ENCODE results near the gene CFAP52. TPM values are rescaled to one million over a fixed set of nuclear protein-coding genes. Genes with fewer than 3 reads are reported as not detected.

The CFAP52 gene
- total RNA-seq, 2 donors from 2014 or later = 1.7 TPM; not detected in 1

DNA sequence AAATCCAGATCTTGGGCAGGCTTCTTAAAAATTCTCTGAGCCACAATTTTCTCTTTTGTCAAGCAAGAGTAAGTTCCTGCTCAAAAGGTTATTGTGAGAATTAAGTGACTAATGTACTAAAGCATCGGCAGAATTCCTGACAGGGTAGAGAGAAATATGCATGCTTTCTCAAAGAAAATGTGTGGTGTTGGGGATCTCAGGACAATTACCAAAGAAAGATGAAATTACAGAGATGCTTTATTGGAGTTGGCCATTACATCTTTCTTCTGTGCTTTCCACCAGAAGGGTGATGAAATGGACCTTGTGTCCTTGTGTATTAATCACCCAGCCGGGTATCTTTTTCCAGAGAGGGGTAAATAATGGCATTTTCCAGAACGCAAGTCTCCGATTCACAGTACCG, 67.2 kb downstream of the CFAP52 start:
- DNase-seq (ENCODE audit: low spot score) = no peak
- Histone ChIP-seq H3K27ac (no peak overlapping the region), H3K36me3 (no peaks in the 10 kb centered on the region), H3K4me3 (no peak overlapping the region), H3K9me3 (no peaks in the 10 kb centered on the region), H3K27me3 (replicated peaks; ENCODE audit: insufficient read depth) (no peaks in the 10 kb centered on the region), H3K4me1 (replicated peaks) (no peaks in the 10 kb centered on the region)
- TF ChIP-seq, protein P1, sequence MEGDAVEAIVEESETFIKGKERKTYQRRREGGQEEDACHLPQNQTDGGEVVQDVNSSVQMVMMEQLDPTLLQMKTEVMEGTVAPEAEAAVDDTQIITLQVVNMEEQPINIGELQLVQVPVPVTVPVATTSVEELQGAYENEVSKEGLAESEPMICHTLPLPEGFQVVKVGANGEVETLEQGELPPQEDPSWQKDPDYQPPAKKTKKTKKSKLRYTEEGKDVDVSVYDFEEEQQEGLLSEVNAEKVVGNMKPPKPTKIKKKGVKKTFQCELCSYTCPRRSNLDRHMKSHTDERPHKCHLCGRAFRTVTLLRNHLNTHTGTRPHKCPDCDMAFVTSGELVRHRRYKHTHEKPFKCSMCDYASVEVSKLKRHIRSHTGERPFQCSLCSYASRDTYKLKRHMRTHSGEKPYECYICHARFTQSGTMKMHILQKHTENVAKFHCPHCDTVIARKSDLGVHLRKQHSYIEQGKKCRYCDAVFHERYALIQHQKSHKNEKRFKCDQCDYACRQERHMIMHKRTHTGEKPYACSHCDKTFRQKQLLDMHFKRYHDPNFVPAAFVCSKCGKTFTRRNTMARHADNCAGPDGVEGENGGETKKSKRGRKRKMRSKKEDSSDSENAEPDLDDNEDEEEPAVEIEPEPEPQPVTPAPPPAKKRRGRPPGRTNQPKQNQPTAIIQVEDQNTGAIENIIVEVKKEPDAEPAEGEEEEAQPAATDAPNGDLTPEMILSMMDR (IDR thresholded peaks at IDR 0.05) = no peak
- TF ChIP-seq POLR2AphosphoS5 (IDR thresholded peaks at IDR 0.05) (no peak), POLR2A (IDR thresholded peaks at IDR 0.05) (no peak)
- 94% methylated on average over 5 of the region's 5 CpGs for WGBS
- intact Hi-C loops (cut with DNase I) = no loop called here

DNA sequence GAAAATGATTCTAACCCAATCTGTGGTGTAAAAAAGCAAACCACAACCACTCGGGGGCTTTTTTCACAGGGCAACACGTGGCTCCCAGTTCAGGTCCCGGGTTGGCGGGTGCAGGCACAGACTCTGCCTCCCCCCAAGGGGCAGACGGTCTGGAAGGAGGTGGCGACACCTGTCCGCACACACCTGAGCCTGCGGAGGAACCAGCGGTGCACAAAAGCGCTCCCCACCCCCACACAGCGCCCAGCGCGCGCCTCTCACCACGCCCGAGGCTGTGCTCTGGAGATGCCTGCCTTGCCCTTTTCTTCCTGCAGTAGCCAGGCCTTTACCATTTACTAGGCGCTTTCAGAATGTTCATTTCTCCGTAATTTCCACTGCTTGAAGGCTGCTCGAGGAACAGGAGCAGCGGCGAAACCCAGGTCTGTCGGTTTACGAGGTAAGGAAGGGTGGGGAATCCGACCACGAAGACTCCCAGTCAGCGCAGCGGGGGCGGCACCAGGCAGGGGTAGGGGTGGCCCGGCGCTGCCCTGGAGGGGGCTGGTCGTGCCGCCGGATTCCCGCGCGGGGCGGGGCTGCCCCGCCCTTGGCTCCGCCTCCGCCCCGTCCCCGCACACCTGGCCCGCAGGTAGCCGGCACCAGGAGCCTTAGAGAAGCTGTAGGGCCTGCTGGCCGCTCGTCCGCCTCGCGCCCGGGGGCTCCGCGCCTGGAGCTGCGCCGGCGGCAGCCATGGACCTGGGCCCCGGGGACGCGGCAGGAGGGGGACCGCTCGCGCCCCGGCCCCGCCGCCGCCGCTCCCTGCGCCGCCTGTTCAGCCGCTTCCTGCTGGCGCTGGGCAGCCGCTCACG, 68.7 kb downstream of the CFAP52 start, which contains the start of gene USP43:
TSS of gene USP43 (plus strand) at position 608 of the 842 bp plus-strand sequence. CDS start at position 724, 116 bp downstream.
- TF ChIP-seq POLR2A (IDR thresholded peaks at IDR 0.05) (peak; percentile 65), POLR2AphosphoS5 (IDR thresholded peaks at IDR 0.05) (peak; percentile 27)
- TF ChIP-seq, protein P1 (IDR thresholded peaks at IDR 0.05) = no peak
- Histone ChIP-seq H3K9me3 (no peaks in the 10 kb centered on the region), H3K4me1 (replicated peaks) (no peaks in the 10 kb centered on the region), H3K4me3 (peak within 1 kb of the TSS; percentile 73 to 86), H3K27me3 (replicated peaks; ENCODE audit: insufficient read depth) (no peaks in the 10 kb centered on the region), H3K27ac (peak within 1 kb of the TSS; percentile 85 to 89), H3K36me3 (no peaks in the 10 kb centered on the region)
- DNase-seq (ENCODE audit: low spot score) = peak; percentile 59
- under 1% methylated on average over 61 of the region's 72 CpGs for WGBS
- intact Hi-C loops (cut with DNase I) = no loop called here

DNA sequence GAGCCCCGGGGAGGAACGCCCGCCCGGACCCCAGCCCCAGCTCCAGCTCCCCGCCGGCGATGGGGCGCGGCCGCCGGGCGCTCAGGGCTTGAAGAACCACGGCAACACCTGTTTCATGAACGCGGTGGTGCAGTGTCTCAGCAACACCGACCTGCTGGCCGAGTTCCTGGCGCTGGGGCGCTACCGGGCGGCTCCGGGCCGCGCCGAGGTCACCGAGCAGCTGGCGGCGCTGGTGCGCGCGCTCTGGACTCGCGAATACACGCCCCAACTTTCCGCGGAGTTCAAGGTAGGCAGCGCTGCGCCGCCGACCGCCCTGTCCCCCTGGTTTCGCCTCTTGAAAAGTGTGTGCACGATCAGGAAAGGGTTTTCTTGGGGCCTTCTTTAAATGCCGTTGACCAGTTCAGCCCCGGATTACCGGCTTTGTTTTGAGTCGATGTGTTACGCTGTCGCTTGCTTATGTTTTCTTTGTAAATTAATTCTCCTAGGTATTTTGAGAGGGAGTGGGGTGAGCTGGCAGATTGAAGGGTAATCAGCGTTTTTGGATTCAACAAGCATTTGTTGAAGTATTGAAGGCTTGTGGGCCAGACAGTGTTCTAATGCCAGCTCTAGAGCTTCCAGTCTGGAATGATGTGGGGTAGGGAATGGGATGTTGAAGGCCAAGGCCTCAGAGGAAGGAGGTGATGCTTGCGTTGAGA, 69.6 kb downstream of the CFAP52 start:
- Histone ChIP-seq H3K36me3 (no peaks in the 10 kb centered on the region), H3K9me3 (no peaks in the 10 kb centered on the region), H3K27ac (peak overlapping the region; percentile 85 to 89), H3K4me1 (replicated peaks) (no peaks in the 10 kb centered on the region), H3K4me3 (peak overlapping the region; percentile 73 to 86), H3K27me3 (replicated peaks; ENCODE audit: insufficient read depth) (no peaks in the 10 kb centered on the region)
- TF ChIP-seq POLR2A (IDR thresholded peaks at IDR 0.05) (no peak), POLR2AphosphoS5 (IDR thresholded peaks at IDR 0.05) (no peak)
- TF ChIP-seq, protein P1 (IDR thresholded peaks at IDR 0.05) = peak in 3 of 4 experiments; percentile 16 to 24 (median 23)
- WGBS = 1% methylated on average over 51 of the region's 51 CpGs
- intact Hi-C loops (cut with DNase I) = no loop called here
- DNase-seq (ENCODE audit: low spot score) = peak; percentile 63

DNA sequence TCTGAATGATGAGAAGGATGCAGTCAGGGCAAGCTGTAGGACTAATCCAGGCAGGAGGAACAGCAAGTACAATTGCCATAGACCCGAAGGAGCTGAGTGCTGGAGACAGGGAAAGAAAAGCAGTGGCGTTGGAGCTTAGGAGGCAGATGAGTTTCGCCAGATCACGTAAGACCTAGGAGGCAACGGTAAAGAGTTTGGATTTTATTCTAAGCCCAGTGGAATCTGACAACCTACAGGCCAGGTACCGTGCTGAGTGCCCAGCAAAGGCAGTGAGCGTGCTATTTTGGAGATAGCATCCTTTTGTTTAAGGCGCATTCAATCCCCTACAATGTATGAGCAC, 70.1 kb downstream of the CFAP52 start:
- no peaks in the 10 kb centered on the region for H3K27me3 ChIP-seq (replicated peaks; ENCODE audit: insufficient read depth)
- TF ChIP-seq POLR2A (IDR thresholded peaks at IDR 0.05) = no peak
- TF ChIP-seq, protein P1 (IDR thresholded peaks at IDR 0.05) = no peak
- no peak for TF ChIP-seq POLR2AphosphoS5 (IDR thresholded peaks at IDR 0.05)
- intact Hi-C loops (cut with DNase I) = no loop called here

More for the DNA sequence above, 70.1 kb downstream of the CFAP52 start:
- Histone ChIP-seq H3K27ac (peak overlapping the region; percentile 85 to 89), H3K36me3 (no peaks in the 10 kb centered on the region), H3K4me3 (peak overlapping the region; percentile 73 to 86), H3K4me1 (replicated peaks) (no peaks in the 10 kb centered on the region), H3K9me3 (no peaks in the 10 kb centered on the region)
- DNase-seq (ENCODE audit: low spot score) = no peak
- 28% methylated on average over 8 of the region's 8 CpGs for WGBS

All from prostate gland (tissue), 2 donors.